IPS DF 19.7 (cell line): ENCODE measurements around the gene ACP3.

Experiments used
- DNase-seq: peaks from one replicate; pipeline ENCODE4 v3.0.0-alpha.2; 2013; ENCODE audit warnings: low read depth, low spot score

The ACP3 gene

DNA sequence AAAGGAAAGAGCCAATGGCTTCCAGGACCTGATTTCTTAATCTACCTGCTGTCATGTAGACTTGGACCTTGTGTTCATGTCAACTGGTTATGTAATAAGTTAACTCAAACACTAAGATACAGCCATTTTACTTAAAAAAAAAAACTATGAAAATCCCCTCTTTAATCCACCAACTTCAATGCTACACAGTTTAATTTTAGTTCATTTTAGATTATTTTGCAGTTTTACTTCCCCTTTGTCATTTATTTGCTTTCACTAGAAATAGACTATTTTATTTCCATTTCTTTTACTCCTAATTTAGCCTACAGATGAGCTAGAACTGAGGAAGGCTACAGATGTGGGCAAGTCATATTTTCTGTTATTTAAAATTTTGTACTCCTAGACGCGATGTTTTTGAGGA, 89.4 kb downstream of the ACP3 start:
- DNase-seq, result no peak

DNA sequence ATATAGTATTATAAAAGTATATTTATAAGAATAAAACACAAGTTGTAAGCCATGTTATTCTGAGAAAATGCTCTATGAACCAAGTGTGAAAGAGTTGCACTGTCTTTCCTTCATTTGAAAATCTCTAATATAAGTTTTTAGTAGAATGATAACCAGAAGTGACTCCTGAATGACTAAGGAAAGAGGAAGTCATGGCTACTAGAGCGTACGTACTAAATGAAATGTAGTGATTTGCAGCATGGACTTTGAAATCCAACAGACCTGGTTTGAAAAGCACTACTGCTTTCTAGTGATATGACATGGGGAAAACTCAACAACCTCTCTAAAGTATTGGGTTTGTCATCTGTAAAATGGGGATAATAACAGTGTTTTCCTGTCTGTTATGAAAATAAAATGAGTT, 89.8 kb downstream of the ACP3 start:
- DNase-seq, result no peak
